ENCODE measurements around the gene NAA80.
"Not testable (repeated sequence)": the region's sequence is repeated elsewhere in the genome, so short reads cannot be mapped to it uniquely, and the experiment has no call there.

NAA80 gene

GRCh38 chr3:50314342-50314741 lies 15.1 kb upstream of the NAA80 start:
- DNase-seq (ENCODE audit: low read depth), result no peak

GRCh38 chr3:50312041-50312440 lies 12.8 kb upstream of the NAA80 start:
- not testable (repeated sequence) for DNase-seq (ENCODE audit: low read depth)

GRCh38 chr3:50304601-50305000 lies 5.4 kb upstream of the NAA80 start:
- DNase-seq (ENCODE audit: low read depth), result no peak

DNA sequence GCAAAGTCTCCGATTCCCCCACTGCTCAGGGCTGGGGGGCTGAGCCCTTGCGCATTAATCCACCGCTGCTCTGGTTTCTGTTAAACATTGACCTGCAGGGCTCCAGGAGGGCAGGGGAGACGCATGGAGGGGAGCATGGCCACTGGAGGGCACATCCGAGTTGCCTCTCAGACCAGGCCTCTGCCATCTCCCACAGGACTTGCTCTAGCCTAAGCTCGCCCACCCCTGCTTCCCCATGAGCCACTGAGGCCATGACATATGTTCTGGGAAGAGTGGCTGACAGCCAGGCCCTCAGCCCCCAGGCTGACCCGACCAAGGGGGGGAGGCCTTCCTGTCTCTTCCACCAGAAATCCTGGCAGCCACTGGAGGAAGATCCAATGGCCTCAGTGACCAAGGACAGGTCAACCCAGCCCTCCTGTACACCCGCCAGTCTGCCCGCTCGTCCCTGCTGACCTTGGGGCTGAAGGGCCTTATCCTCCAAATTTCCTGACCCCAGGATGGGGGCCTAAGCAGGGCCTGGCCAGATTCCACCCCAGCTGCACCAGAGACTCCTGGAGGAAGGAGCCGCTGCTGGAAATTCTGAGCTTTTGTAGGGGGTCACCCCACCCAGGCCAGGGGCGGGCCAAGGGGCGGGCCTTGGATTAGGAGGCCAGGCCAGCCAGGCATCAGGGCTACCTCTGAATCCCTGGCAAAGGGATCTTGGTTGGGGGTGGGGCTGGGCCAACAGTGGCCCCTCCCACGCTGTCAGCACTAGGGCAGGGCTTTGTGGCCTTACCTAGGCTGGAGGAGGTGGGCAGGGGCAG lies 4.0 kb upstream of the NAA80 start, which contains the start of gene HYAL1:
Gene HYAL1 (minus strand): TSS at position 562 of the 803 bp plus-strand sequence. CDS start 618 bp downstream, outside the sequence.
- DNase-seq (ENCODE audit: low read depth), result no peak

- DNase-seq (ENCODE audit: low read depth), result no peak
These were observed 3.1 kb upstream of the NAA80 start for GRCh38 chr3:50302095-50303012.

GRCh38 chr3:50300681-50301254 lies 1.6 kb upstream of the NAA80 start:
- no peak for DNase-seq (ENCODE audit: low read depth)

- DNase-seq (ENCODE audit: low read depth), result no peak
These were observed 900 bp upstream of the NAA80 start for GRCh38 chr3:50299929-50300680.

DNA sequence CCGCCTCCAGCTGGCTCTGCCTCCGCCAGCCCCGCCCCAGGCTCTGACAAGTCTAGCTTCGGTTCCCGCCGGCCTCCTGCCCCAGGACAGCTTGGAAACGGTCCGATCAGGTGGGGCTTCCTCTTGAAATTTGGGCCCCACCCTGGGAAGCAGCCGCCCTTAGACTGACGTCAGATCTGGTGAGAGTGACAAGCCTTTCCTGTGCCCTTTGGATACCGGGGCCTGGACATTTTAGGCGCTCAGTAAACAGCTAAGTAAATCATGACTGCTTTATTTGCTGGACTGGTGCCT lies 378 bp upstream of the NAA80 start:
- no peak for DNase-seq (ENCODE audit: low read depth)

- DNase-seq (ENCODE audit: low read depth), result no peak
These were observed 1.1 kb downstream of the NAA80 start for GRCh38 chr3:50297896-50298725.

- no peak for DNase-seq (ENCODE audit: low read depth)
These were observed 1.8 kb downstream of the NAA80 start for GRCh38 chr3:50297384-50297775.

DNA sequence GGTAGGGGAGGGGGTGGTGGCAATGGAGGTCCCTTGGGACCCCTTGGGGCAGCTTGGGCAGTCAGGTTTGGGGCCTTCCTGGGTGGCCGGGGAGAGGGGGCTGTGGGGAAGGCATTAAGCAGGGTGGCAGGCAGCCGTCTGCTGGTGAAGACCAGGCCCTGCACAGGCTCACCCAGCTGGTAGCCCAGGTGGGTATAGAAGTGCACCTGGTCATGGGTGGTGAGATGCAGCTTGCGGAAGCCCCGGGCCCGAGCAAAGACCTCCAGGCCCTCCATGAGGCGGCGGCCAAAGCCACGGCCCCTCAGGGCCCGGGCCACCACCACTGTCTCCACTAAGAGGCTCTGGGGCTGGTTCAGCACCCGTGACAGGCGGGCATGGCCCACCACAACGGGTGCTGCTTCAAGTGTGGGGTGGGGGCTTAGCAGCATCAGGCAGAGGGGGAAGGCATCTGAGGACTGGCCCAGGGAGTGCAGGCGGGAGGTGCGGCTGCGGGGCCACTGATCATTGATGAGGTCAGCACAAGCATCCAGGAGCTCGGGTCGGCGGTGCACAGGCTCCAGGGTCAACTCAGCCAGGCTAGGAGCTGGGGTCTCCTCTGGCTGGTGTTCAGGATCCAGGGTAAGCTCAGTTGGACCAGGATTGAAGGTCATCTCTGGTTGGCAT lies 2.4 kb downstream of the NAA80 start:
- no peak for DNase-seq (ENCODE audit: low read depth)

DNA sequence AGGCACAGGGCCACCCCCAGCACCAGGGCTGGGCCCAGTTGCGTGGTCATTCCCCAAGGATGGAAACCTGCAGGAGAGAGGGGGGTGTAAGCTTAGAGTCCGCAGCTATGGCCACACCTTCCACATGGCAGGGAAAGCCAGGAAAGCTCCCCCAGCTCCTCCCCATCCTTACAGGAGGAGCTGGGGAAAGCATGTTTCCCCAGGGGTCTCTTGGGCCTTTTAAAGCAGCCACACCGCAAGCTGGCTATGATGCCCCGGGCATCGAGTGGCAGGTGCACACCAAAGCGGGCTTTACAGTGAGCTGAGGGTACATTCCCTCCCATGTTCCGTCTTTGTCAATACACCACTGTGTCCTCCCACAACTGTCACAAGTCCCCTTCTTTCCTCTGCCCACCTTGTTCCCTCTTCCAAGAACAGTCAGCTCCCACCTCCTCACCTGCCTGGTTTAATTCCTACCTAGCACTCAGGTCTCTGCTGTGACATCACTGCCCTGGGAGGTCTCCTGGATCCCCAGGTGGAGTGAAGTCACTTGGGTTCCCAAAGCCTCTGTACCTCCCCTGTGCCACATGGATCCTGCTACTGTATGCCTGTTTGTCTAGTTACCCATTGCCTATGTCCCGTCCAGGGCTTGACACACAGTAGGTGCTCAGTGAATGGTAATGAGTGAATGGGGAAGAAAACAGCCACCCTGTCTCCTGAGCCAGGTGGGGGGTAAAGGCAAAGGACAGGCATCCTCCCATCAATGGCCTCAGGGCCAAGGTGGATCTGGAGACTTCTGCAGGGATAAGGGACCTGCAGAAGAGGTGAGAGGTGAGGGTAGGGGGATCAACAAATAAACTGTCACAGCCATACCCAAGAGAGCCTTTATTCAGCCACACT lies 3.4 kb downstream of the NAA80 start:
- no peak for DNase-seq (ENCODE audit: low read depth)

DNA sequence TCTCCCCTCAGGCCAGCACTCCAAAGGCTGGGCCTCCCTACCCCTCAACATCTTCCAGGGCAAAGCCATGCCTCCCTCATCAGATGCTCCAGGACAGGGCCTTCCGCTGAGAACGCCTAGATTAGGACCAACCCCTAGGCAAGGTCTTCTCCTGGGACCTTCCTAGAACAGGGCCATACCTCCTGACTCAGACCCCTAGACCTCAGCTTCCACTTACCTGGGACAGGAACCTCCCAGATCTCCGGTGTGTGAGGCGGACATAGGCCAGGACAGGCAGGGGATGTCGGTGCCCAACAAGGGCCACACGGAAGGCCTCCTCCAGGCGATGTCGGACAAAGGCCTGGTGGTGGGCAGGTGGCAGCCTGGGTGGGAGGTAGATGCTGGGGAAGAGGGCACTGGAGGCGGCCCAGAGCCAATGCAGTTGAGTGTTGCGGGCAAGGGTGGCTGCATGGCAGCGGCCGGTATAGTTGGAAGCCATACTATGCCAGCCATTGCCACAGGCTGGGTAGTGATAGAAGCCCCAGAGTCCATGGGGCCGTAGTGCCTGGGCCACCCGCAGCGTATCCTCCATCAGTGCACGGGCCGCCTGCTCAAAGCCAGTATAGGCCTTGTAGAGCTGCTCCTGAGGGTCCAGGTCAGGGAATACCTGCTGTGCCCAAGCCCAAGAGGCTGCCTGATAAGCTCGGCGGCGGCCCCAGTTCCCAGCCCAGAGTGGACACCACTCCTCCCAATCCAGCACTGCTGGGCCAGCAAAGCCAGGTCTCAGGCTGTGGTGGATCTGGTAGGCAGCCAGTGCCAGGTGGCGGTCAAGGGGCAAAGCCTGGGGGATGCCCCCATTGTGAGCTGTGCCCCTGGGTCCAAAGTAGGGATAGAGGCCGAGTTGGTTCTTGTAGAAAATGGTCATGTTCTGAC lies 4.5 kb downstream of the NAA80 start:
- no peak for DNase-seq (ENCODE audit: low read depth)

GRCh38 chr3:50294089-50294488 lies 5.1 kb downstream of the NAA80 start:
- no peak for DNase-seq (ENCODE audit: low read depth)

DNA sequence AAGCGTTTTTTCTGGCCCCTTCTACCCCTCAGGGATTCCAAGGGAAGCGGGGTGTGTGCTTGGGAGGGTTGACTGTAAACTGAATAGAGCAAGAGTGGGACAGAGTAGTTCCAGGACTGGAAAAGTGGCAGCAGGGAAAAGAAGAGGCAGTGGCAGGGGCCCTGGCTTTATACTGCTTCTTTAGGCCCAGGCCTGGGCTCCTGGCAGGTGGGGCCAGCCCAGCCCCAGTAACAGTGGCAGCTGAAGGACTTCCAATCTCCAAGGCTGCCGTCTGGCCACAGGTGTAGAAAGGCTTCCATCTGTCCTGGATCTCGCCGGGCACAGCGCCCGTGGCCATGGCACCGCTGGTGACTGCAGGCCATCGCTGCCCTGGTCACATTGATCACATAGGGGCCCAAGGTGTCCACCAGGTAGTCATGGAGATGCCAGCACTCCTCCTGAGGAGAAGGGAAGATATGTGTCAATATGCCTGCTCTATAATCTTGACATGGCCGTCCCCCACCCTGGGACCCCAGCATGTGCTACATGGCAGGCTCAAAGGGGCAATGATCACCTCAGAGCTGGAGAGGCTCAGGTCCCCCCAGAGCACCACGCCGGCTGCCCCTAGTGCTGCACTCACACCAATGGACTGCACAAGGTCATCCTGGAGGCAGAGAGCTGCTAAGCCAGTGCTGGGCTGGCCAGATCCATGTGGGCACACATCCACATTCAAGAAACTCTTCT lies 6.0 kb downstream of the NAA80 start:
- DNase-seq (ENCODE audit: low read depth), result no peak

DNA sequence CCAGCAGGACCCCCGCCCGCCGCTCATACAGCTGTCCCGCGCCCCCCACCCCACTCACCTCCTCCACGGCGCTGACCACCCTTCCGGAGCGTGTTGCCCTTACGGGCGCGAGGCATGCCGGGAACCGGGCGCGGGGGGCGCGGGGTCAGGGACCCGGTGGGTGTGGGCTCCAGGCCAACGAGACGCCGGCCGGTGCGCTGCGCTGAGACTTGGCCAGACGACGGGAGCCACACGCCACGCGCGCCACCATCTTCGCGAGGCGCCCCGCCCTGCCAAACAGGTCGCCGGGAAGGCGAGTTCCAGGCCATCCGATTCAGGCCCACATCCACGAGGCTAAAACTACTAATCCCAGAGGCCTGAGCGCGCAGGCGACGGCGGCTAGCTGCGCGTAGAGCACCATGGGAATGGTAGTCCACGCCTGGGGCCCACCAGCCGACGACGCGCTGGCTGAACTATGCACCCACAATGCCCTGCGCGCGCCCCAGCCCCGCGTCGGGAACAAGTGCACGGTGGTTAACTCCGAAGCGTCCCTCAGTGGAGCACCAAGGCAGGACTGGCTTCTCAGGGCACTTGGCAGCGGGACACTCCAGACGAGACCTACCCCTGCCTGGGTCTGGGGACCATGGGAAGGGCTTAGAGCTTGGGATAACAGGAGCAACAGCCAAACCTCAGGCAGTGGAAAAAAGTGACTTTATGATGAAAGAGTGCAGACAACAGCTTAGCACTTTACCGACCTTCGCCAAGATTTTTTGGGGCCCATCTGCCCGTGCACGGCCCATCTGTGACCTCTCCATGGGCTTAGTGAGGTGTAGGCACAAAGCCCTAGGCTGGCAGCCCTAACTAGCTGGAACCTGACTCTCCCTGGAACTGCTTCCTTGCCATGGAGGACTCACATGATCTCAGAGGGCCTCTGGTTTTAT lies 6.8 kb downstream of the NAA80 start, which contains the start of gene IFRD2:
Gene IFRD2 (minus strand): TSS at position 271 of the 920 bp plus-strand sequence. CDS start 155 bp downstream, at position 116.
- peak; percentile 95 for DNase-seq (ENCODE audit: low read depth)

All from stimulated activated CD4-positive, alpha-beta T cell treated with anti-CD3 and anti-CD28 coated beads, Interleukin-2, amount 100 ng/mL, for 4 hours (primary cell).